NCI-H510A treated with DMSO at 0.1 percent for 48 hours (cell line): Measurements from ENCODE around the gene DLEC1.
A peak's percentile ranks its signal among the peaks of the same experiment; 100 is the strongest.
"Not testable (repeated sequence)": the region's sequence is repeated elsewhere in the genome, so short reads cannot be mapped to it uniquely, and the experiment has no call there.

ENCODE experiments used
- DNase-seq: peaks from one replicate; lab custom pipeline; 2025; lab: John Stamatoyannopoulos, UW

DLEC1 gene

DNA sequence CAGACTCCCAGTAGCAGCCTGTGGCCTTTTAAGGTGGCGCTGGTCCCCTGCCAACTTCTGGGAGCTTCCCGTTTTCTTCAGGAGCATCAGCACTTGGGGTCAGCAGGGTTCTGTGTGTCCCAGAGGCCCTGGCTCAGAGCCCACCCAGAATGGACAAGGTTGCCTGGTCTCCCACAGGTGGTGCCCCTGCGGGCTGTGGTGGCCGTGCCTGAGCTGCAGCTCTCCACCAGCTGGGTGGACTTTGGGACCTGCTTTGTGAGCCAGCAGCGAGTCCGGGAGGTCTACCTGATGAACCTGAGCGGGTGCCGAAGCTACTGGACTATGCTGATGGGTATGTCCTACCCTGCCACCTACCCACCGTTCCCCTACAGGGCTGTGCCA lies 82.4 kb downstream of the DLEC1 start:
- DNase-seq, result no peak

DNA sequence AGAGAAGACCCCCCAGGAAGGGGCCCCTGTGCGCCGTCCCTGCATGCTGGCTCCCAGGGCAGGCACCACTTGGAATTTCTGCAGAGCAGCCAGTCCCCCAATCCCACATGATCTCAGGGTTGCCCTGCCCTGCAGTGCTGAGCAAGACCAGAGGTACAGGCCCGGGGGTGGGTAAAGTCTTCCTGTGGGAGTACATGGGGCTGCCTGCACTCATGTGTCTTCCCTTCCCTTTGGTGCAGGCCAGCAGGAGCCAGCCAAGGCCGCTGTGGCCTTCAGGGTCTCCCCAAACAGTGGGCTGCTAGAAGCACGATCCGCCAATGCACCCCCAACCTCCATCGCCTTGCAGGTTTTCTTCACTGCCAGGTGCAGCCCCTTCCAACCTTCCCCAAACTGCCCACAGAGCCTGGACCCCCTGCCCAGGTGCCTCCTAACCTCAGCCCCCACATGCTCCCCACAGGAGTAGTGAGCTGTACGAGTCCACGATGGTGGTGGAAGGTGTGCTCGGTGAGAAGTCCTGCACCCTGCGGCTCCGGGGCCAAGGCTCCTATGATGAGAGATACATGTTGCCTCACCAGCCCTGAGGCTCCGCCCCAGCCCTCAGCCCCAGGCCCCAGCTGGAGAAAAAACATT lies 82.9 kb downstream of the DLEC1 start:
- no peak for DNase-seq

DNA sequence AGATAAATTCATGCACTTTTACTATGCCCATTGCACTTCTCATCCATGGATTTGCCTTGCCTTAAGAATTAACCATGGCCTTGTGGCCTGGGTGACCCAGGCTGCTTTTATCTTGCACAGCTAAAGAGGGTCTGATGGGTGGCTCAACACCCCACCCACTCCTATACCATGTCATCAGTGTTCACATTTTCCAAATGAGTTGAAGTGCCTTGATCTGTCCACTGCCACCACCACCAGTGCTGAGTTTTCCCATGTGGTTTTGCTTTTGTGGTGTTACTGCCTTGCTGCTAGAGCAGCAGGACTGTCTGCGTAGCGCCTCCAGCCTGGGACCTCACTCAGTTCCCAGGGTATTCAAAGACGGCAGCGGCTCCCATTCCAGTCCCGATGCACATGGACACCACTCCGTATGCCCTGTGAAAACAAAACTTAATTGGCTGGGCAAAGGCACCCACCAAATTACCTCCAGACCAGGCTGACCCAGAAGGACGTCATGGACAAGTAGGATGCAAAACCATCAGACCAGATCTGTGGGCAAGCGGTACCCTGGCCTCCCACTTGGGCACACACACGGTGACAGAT lies 83.8 kb downstream of the DLEC1 start:
- no peak for DNase-seq

DNA sequence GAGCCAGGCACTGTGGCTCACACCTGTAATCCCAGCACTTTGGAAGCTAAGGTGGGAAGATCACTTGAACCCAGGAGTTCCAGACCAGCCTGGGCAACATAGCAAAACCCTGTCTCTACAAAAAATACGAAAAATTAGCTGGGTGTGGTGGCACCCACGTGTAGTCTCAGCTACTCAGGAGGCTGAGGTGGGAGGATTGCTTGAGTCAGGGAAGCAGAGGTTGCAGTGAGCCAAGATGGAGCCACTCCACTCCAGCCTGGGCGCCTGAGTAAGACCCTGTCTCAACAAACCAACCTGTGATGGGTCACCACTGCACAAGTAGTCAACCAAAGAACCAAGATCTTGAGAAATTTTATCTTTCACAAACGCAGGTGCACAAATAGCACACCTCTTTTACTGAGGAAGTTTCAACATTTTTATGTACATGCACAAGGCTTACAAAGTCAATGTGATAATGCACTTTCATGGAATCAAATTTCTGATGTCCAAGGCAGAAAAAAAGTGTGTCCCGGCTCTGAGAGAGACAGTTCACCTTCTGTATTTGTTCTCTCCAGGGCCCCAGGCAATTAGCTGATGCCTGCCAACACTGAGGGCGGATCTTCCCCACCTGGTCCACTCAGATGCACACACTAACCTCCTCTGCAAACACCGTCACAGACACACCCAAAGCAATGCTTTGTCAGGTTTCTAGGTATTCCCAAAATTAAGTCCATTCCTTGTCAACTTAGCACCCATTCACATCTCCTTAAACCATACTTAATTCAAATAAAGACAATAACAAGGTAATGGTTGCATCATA lies 85.5 kb downstream of the DLEC1 start:
- DNase-seq, result no peak

DNA sequence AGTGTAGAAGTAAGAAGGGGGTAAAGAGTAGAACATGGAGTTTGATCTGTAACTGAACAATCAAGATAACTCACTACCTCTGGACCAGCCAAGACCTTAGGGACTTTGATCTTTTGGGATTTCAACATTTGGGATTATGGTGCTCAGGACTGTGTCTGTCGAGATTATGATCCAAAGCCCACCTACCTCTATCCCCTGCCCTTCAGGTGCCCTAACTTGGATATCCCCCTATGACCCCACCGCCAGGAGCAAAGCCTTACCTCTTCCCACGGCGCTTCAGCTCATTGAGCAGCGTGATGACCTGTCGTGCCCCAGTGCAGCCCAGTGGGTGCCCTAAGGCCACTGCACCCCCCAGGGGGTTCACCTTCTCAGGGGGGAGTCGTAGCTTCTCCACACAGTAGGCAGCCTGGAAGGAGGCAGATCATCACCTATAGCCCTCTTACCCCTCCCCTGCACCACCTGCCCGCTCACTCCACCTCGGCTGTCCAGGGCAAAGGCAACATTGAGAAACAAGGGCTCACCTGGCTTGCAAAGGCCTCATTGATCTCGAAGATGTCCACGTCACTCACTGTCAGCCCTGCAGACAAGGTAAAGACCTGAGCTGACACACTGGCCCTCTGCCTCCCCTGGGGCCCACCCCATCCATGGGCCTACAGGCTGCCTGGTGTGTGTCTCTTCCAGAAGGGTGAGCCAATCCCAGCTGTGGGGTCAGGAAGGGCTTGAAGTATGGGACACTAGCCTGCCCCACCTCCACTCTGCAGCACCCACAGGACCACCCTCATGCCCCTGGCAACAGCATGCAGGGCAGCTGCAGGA lies 86.5 kb downstream of the DLEC1 start:
- no peak for DNase-seq

DNA sequence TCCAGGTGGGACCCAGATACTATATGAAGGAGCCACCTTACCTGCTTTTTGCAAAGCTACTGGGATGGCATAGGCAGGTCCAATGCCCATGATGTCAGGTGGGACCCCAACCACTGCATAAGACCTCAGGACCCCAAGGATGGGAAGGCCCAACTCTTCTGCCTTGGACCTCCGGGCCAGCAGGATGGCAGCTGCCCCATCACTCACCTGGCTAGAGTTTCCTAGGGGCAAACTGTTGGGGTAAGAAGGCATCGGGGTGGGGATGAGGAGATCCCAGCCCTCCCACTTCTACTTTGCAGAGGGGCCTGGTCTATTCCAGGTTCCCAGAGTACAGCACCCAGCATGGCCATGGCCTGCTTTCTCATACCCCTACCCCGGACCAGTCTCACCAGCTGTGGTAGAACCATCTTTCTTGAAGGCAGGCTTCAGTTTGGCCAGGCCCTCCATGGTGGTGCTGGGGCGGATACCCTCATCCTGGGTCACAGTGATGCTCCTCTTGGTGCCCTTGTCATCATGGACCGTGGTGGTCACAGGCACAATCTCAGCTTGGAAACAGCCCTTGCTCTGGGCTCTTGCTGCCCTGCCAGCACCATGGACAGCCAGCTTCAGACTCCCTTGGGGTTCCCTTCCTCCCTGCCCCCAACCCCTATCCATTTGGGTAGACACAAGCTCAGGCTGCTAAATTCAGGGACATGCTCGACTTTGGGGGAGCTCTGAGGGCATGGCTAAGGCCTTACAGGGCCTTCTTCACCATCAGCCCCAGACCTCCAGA lies 87.3 kb downstream of the DLEC1 start:
- DNase-seq, result no peak

DNA sequence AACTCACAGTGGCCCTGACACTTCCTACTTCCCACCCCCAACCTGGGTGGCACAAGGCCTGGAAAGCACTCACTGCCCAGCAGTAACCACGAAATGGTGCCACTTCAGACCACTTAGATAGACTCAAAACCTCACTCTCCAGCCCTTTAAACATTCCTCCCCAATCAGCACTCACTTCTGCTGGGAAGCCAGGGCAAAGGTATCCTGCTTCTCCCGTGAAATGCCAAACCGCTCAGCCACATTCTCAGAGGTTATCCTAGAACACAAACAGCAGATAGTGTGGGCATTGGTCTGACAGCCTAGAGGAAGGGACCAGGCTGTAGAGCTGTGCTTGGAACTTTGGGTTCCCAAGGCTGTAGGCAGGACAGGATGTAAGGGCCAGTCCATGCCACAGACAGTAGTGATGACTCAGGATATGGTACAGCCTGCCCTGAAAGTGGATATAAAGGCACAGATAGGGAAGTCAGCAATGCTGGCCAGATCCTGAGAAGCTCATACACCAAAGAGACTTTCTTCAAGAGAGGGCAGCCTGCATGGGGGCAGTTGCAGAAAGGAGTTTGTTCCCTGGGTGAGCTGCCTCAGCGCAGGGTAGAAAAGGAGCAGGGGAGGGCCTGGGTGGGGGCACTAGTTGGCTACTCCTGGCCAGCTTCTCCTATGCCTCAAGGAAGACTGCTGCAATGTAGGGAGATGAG lies 88.7 kb downstream of the DLEC1 start:
- no peak for DNase-seq

DNA sequence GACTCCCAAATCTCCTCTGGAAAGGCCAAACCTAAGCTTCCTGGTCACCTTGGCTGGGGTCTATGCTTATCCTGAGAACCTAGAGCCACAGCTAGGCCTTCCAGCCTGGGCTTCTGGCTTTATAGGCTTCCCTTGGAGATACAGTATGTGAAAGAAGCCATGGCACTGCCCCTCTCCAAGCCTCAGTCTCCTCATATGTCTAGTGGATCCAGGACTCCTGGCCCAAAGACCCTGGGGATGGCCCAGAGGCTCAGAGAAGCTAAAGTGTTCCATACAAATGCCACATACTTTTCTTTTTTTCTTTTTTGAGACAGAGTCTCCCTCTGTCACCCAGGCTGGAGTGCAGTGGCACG lies 89.3 kb downstream of the DLEC1 start:
- no peak for DNase-seq

DNA sequence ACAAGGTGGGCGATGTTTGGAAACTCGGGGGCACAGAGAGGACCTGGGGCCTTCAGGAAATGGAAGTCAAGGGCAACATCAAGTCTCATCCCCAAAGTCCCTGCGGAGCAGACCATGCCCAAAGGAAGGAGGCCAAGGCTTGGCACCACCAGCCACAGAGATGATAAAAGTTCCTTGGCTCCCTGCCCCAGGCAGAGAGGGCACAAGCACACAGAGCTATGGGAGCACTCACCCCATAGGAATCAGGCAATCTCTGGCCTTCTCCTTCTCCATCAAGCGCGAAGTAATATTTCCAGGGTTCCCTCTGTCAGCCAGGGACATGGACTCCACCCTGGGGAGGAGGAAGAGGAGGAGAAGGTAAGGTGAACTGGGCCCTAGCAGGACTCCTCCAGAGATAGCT lies 90.0 kb downstream of the DLEC1 start:
- no peak for DNase-seq

DNA sequence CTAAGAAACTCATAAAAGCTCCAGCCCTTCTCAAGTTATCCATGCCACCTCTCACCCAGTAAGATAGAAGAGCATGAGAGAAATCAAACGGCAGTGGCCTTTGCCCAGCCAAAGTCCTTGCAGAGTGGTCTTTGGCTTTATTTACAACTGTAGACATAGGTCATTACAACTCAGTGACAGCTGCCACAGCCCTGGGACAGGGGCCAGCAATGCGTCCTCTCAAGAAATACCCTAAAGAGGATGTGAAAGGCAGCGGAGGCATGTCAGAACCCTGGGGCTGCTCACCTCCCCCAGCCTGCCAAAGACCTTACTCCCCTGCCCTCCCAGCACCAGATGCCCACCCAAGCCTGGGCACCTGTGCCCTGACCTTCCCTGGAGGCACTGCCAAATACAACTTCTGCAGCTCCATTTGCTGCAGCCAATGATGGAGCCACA lies 91.6 kb downstream of the DLEC1 start:
- no peak for DNase-seq

DNA sequence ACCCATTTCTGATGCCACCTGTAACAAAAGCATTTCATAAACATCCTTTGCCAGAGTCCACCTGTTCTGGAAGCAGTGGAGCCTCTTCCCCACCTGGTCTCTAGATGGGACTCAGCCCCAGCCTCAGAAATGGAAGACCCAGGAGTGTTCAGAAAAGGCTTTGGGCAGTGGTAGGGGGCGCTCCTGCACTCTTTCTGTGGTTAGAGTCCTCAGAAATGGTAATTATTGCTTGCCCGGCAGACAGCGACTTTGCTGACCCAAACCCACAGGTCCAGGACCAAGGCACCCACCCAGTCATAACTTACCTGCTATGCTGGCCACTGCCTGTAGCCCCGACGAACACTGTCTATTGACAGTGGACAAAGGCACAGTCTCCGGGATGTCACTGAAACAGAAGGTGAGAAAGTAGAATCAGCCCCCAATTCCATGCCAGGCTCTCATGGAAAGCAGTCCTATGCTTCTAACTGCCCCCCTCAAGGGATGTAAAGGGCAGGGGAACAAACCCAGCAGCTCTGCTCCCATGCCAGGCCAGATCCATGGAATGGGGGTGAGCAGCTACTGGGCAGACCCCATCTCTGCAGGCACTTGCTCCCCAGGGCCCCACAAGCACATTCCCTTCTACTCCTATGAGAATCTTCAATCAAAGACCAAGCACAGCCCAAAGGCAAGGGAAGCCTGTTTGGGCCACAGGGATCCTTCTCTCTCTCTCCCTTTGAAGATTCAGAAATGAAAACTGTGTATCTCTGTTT lies 92.8 kb downstream of the DLEC1 start:
- DNase-seq, result no peak

DNA sequence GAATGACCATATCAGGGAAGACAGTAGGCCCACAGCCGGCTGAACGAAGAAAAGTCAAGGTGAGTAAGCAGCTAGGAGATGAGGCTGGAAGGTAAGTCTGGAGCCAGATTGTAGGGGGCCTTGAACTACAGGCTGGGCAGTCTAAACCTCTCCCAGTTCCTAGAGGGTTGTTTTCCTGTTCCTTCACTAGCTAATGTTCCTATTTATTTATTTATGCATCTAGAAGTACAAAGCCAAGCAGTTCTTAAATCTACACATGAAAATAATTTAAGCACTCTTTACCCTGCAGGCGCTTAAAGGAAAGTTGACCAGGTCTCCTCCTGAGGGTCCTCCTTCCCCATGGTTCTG lies 94.2 kb downstream of the DLEC1 start:
- DNase-seq, result no peak

DNA sequence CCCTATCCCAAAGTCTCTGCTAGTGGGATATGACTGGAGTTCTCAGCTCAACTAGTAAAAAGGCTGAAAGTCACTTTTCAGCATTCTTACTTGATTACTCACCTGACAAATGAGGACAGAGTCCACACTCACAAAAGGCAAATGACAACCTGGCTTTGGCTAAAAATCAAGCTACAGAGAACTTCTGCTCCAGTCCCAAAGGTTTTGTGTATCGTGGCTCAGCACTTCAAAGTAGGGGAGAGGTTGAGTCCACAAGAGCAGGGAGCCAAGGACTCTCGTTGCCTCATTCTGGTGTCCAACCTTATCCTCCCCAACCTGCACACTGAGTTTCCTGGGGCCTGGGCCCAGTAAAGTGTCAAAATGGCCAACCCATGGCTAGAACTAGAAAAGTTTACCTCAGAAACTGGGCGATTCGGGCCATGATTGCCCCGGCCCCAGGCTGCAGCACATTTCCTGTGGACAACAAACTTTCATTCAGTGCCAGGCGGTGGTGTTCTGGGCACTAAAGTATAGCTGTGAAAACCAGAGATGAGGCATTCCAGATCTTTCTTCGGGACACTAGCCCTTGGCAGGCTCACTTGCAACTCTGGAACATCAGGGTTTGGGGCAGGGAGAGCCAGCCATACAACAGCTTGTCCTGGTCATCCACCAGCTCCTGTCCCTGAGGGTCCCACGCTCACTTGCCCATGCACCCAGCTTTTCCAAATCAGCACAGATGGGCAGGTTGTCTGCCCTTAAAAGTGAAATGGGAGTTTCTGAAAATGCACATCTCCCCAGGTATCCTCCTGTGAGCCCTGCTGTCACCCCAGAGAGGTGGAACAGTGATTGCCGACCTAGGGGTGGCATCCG lies 94.8 kb downstream of the DLEC1 start:
- DNase-seq, result no peak

DNA sequence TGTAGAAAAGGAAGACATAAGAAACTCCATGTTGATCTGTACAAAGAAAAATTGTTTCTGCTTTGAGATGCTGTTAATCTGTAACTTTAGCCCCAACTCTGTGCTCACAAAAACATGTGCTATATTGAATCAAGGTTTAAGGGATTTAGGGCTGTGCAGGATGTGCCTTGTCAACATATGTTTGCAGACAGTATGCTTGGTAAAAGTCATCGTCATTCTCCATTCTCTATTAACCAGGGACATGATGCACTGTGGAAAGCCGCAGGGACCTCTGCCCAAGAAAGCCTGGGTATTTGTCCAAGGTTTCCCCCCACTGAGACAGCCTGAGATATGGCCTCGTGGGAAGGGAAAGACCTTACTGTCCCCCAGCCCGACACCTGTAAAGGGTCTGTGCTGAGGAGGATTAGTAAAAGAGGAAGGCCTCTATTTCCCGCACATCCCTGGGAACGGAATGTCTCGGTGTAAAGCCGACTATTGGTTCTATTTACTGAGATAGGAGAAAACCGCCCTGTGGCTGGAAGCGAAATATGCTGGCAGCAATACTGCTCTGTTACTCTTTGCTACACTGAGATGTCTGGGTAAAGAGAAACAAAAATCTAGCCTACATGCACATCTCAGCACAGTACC lies 95.6 kb downstream of the DLEC1 start:
- not testable (repeated sequence) for DNase-seq

DNA sequence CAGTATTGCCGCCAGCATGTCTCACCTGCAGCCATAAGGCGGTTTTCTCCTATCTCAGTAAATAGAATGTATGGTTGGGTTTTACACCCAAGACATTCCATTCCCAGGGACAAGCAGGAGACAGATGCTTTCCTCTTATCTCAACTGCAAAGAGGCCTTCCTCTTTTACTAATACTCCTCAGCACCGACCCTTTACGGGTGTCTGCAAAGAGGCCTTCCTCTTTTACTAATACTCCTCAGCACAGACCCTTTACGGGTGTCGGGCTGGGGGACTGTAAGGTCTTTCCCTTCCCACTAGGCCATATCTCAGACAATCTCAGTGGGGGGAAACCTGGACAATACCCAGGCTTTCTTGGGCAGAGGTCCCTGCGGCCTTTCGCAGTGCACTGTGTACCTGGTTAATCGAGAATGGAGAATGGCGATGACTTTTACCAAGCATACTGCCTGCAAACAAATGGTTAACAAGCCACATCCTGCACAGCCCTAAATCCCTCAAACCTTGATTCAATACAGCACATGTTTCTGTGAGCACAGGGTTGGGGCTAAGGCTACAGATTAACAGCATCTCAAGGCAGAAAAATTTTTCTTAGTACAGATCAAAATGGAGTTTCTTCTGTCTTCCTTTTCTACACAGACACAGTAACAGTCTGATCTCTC lies 96.7 kb downstream of the DLEC1 start:
- not testable (repeated sequence) for DNase-seq

DNA sequence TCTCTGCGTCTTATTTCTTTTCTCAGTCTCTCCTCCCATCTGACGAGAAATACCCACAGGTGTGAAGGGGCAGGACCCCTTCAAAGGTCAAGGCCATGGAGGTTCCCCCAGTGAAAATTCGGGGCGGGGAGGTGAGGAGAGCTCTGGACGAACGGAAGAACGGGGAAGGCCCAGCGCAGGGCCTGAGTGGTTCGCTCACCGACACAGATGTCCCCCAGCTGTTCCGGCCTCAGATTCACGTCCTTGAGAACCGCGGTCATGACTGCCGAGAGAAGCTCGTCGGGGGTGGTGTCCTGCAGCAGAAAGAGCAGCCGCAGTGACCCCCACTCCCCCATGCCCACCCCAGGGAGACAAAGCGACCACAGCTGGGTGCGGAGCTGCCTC lies 97.4 kb downstream of the DLEC1 start:
- DNase-seq, result no peak

DNA sequence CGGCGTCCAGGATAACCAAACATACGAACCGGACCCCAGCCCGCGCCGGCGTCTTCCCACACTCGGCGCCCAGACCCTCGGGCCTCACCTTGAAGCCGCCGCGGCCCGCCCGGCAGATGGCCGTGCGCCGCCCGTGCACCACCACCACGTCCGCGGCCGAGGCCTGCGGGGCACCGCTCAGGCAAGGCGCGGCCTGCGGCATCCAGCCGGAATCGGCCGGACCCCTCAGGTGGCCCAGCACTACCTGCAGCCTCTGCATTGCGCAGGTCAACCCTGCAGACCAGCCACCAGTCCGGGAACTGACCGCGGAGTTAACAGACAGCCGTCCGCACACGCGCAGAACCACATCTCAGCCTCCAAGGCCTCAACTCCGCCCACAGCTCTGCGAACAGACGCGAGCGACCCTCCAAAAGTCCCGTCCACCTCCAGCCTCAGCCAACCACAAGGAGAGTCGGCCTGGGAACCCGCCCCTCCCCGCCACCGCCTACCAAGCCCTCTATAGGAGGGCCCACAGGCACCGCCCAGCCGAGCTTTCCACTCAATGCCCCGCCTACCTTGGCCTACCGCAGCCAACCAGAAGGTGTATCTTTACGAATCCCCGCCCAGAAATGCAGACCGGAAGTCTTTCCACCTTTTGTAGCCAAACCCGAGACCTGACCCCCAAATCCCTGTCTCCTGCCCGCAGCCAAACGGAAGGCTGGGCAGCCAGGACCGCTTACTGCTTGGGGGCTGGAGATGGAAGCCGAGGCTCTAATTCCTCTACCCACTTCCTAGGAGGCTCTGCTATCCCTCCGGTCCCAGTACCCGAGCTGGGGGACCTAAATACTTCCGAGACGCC lies 98.0 kb downstream of the DLEC1 start, which contains the start of gene ACAA1:
ACAA1 (minus strand) TSS at position 351 of the 838 bp plus-strand sequence; CDS start at position 259, 92 bp downstream.
- peak; percentile 93 for DNase-seq
